SU-DHL-6 (cell line): Measurements from ENCODE around the gene FRAT1.

ENCODE experiments used
- CTCF ChIP-seq: fragments of 200-600 bp; sonication (generic); IDR thresholded peaks from one replicate; pipeline ENCODE4 v1.5.1; 2017; ENCODE audit warnings: antibody characterized with exemption, mild to moderate bottlenecking, low read length, moderate library complexity; ENCODE audit not compliant: insufficient read depth, poor library complexity, severe bottlenecking
- EZH2phosphoT487 ChIP-seq: fragments of 200-600 bp; sonication (generic), shearing (Covaris generic); conservative IDR thresholded peaks from 2 replicates; pipeline ENCODE4 v1.6.1; 2018; ENCODE audit warnings: mild to moderate bottlenecking, antibody characterized with exemption, low read length, moderate library complexity, mixed read lengths

DNA sequence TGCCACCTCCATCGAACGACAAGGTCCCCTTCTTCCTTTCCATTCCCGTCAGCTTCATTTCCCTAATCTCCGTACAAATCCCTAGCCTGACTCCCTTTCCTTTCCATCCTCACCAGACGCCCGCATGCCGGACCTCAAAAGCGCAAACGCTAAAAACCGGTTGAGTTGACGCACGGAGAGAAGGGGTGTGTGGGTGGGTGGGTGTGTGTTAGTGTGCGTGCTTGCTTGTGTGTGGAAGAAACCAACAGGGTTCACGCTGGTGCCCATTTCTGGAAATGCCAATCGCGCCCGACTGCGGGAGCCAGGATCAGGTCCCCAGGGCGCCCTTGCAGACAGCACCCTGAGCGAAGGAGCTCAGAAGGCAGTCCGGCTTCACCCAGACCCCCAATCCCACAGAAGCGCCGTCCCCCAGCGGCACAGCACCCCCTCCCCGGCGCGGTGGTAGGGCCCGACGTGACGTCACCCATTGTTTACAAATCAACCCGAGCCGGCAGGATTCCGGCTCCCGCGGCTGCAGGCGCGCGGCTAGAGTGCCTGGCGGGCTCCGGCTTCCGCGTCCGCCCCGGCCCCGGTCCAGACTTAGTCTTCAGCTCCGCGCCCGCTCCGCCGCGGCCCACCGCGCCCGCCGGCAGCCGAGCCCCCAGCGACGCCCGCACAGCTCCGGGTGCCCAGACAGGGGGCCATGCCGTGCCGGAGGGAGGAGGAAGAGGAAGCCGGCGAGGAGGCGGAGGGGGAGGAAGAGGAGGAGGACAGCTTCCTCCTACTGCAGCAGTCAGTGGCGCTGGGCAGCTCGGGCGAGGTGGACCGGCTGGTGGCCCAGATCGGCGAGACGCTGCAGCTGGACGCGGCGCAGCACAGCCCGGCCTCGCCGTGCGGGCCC, at the start of gene FRAT1:
- TF ChIP-seq CTCF: no peak
- no peak for TF ChIP-seq EZH2phosphoT487
